HG03159 (cell line): ENCODE data around the gene OR51Q1.

Source experiments
- ATAC-seq: cut with Tn5 transposase; IDR thresholded peaks from one replicate; pipeline ENCODE4 v1.9.1; 2021; ENCODE audit warnings: mild to moderate bottlenecking, moderate library complexity; ENCODE audit not compliant: unreplicated experiment

OR51Q1 gene, protein sequence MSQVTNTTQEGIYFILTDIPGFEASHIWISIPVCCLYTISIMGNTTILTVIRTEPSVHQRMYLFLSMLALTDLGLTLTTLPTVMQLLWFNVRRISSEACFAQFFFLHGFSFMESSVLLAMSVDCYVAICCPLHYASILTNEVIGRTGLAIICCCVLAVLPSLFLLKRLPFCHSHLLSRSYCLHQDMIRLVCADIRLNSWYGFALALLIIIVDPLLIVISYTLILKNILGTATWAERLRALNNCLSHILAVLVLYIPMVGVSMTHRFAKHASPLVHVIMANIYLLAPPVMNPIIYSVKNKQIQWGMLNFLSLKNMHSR

DNA sequence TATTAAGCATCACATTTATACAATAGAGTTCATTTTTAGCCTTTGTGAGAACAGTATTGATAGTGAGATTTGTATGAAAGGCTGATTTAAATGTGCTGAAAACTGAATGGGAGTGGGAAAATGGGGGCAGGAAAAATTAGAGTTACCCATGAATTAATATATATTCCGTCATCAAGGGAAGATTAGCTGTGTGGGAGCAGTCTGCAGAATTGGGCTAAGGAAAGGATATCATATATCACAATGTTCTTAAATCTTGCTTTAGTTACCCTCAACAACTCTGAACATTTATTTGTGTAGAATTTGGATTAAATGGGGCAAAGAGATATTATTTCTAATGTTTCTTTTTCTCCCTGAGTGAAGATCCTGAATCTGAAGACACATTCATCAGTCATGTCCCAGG, at the start of gene OR51Q1:
Gene OR51Q1, plus strand, starts transcription at position 301 of the 400 bp plus-strand sequence. Its CDS starts 90 bp downstream, at position 391.
- no peak for ATAC-seq

DNA sequence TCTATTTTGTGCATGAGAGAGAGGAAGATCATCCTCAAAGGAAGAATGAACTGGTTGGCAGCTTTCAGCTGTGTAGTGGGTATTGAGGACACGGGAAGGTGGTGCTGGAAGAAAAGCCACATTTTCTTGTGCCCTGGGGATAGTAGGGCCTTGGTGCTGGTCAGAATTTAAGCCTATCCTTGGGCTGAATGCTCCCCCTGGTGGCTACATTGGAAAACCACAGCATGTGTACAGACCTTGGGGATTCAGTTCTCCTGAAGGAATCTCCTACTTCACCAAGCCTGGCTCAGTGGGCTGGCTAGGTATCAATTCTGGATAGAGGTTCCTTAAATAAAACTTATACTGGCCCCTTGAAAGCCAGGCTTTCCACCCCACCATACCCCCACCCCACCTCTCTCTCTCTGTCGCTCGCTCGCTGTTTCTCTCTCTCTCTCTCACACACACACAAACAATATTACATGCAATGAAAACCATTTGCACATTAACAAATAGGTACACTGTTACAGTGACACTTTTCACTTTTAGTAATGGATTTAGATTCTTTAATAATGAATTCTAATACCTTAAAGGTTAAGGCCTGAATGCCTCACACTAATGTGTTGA, 41.1 kb upstream of the OR51Q1 start:
- peak; percentile 95 for ATAC-seq

DNA sequence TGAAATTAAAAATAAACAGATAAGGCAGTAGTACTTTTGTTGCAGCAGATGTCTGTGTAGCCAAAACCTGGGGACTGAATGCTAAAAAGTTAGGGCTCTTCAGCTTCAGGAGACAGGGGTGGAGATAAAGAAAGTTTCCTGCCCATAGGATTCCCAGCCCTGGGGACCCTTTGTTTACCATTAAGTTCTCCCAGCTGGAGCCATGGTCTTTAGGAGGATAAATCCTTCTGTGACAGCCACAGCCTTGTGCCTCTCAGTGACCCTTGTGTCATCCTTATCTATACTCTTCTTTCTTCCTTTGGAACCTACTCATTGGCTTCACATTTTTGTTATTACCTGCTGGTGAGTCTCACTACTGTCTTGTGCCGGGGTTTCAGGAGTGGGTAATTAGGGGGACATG, 38.3 kb upstream of the OR51Q1 start, which contains the start of gene OR51M1:
Gene OR51M1, plus strand, starts transcription at position 237 of the 400 bp plus-strand sequence. CDS start 5,587 bp downstream, outside the sequence.
- ATAC-seq, result no peak

- no peak for ATAC-seq
Measured at GRCh38 chr11:5384335-5384734, 37.6 kb upstream of the OR51Q1 start.

- no peak for ATAC-seq
Measured at GRCh38 chr11:5390210-5390609, 31.7 kb upstream of the OR51Q1 start.

GRCh38 chr11:5394091-5394490, 27.8 kb upstream of the OR51Q1 start:
- no peak for ATAC-seq

GRCh38 chr11:5398936-5399335, 23.0 kb upstream of the OR51Q1 start:
- no peak for ATAC-seq

DNA sequence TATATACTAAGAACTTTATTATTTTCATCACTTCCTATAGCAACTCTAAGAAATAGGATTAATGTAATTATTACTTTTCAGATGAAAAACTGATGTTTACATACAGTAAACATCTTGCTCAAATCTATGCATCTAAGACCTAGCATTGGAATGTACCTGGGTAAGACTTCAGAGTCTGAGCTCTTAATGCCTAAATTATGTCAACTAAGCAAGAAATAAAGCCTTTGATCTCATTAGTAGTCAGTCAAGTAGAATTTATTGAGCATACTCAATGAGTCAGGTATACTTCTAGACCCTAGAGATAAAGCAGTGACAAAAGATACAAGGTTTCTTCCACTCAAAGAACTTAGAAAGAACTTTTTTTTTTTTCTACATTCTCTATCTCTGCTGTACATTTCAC, 16.7 kb upstream of the OR51Q1 start:
- ATAC-seq, result no peak

- ATAC-seq, result no peak
Measured at GRCh38 chr11:5420993-5421392, 918 bp upstream of the OR51Q1 start.

DNA sequence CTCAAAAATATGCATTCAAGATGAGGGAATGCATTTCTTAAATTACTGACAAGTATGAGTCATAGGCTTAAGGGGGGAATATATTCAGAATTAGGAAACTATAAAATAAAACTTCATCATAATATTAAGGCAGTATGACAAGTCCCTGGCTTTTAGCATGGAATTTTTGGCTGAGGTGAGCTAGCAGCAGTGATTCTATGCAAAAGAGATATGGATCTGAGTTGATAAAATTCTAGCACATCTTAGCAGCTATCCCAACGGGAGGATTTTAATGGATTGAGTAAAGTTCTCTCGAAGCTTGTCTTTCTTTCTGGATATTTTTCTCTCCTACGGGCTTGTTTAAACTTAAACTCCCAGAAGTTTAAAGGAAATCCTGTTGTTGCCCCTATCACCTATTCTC, 1.2 kb downstream of the OR51Q1 start:
- ATAC-seq, result no peak

DNA sequence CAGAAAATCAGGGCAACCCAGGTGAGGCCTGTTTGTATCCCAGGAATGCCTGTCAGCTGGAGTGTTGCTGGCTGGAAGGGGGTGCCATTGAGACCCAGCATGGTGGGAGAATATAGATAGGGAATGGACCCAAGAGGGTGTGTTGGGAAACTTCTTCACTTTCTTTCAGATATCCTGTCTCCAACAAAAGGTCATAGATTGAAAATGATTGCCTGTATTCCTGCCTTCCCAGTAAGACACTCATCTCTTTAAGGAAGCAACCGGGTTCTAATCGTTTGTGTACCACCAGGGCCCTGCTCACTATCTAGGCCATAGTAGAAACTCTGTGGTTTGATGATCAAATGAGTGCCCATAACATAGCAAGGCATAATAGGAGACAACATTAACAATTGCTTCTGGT, 19.5 kb downstream of the OR51Q1 start, which contains the start of gene OR51I1:
Gene OR51I1, minus strand, starts transcription at position 101 of the 400 bp plus-strand sequence. Its CDS starts 0 bp downstream, at position 101.
- ATAC-seq, result no peak

DNA sequence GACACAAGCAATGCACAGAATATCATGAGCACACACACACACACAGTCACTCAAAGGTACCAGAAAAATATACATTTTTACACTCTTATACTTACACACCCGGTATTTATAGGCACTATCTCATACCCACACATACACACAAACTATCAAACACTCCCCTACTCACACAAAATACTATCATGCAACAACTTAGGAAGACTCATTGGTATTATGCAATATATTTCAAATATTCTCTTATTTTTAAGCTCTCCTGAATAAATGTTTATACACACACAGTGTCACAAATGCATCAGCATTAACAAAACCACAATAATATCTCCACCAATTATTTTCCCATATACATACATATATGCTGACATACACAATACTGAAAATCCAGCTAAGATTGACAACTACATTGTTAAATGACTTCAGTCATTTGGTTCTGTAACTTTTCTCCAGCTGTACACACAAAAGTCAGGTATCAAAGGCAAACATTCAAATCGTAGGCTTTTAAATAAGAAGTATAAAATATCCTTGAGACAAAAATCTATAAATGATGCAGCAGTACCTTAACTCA, 22.0 kb downstream of the OR51Q1 start:
- no peak for ATAC-seq

DNA sequence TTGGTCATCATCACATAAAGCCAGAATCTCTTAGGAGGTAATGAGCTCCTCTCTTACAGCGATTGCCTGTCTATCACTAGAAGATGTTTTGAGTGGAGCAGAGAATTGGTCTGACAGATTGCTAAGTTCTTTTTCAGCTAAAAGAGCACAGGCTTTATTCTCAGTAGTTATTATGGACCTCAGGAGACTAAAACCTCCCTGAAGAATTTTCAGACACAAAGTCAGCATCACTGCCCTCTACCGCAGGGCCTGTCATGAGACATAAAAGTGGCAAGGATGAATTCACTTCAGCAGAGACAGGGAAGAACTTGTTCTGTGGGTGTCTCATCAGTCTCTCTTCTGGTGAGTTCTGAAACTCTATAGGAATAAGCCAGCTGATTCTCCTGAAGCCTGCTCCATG, 27.1 kb downstream of the OR51Q1 start, which contains the start of gene OR51I2:
Gene OR51I2, plus strand, starts transcription at position 301 of the 400 bp plus-strand sequence. CDS start 4,166 bp downstream, outside the sequence.
- ATAC-seq, result no peak

DNA sequence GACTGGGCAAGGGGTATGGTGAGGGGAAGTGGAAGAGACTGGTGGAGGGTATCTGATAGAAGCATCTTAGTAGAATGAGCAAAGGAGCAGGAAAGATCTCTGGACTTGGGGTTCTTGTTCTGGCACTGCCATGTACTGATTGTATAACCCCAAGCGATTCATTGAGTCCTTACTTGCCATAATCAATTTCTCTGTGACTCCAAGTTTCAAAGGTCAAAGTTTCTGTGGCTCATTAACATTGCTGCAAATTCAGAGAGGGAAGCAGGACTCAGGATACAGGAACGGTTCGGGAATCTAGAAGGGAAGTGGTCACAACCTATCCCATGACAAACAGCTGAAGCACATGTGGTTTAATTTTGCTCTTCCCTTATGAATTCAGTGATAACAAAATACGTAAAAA, 27.5 kb downstream of the OR51Q1 start:
- ATAC-seq, result no peak

DNA sequence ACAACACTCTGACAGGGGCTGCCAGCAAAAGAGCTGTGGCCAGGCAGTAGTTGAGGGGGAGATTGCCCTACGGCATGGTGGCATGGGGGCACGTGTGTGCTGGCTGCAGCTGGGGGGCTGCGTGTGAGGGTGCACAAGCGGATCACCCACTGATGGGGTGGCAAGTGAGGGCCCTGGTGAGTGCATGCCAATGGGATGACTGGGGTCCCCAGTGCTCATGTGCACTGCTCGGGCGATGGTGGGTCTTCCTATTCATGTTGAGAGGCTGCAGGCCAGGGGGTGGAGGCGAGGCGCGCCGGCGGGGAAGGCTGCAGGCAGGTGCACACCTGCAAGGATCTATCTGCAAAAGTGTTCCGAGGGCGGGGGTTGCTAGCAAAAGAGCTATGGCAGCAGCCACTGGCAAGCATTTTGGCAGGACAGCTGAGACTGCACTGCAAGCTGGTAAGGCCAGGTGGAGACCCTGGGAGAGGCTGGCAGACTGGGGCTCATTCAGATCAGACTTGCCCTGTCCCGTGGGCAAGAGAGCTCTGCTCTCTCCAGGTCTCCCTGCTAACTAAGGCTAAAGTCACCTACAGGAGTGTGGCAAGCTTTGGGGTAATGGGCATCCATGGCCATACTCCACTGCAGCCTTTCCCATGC, 39.2 kb downstream of the OR51Q1 start:
- no peak for ATAC-seq

DNA sequence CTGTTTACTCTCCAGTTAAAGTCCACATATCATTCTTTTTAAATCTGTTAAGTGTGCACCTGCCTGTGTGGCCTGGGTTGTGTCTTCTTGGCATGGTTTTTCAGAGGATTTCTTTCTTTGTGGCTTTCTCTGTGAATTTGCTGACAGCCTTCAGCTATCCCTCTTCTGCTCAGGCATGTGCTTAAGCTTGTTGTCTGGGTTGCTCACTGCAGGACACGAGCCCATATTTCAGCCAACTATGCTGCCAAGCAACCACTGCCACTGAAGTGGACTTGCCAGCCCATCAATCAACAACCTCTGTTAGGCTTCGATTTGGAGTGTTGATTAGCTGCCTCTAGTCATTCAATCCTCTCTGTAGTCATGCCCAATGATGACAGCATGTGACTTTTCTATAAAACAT, 45.6 kb downstream of the OR51Q1 start:
- ATAC-seq, result no peak
